Mesothelial cell of epicardium (in vitro differentiated cells): Measurements from ENCODE around the gene GRIK5. TPM values are rescaled to one million over a fixed set of nuclear protein-coding genes. Genes with fewer than 3 reads are reported as not detected.

Source experiments
- DNase-seq, 2 experiments: peaks; one replicate each; pipeline ENCODE4 v3.0.0; 2021; ENCODE audit warnings: low spot score in 2 of 2; ENCODE audit not compliant: unreplicated experiment in 2 of 2
- H3K27ac Mint-ChIP-seq: 2 replicates; pipeline ENCODE4 v1.8.0; 2021; ENCODE audit warnings: mixed read lengths
- H3K27me3 Mint-ChIP-seq: 2 replicates; pipeline ENCODE4 v1.8.0; 2021; ENCODE audit warnings: low read depth, mixed read lengths
- H3K36me3 Mint-ChIP-seq: 2 replicates; pipeline ENCODE4 v1.8.0; 2021; ENCODE audit warnings: mixed read lengths
- H3K4me1 Mint-ChIP-seq: 2 replicates; pipeline ENCODE4 v1.8.0; 2021; ENCODE audit warnings: mixed read lengths
- H3K4me3 Mint-ChIP-seq: 2 replicates; pipeline ENCODE4 v1.8.0; 2021; ENCODE audit warnings: mild to moderate bottlenecking, moderate library complexity, mixed read lengths
- H3K9me3 Mint-ChIP-seq: 2 replicates; pipeline ENCODE4 v1.8.0; 2021; ENCODE audit warnings: mixed read lengths
- CTCF ChIP-seq: fragments of 200-600 bp; sonication (generic); IDR thresholded peaks from one replicate; pipeline ENCODE4 v1.5.0; 2021; ENCODE audit warnings: antibody characterized with exemption; ENCODE audit not compliant: unreplicated experiment
- total RNA-seq: library from RNA; stranded (reverse); gene quantifications from 3 replicates; pipeline ENCODE4 v1.2.1, GENCODE V29; 2021

GRIK5 gene
- total RNA-seq, 1 donor from 2014 or later = 38.3 TPM

GRCh38 chr19:42081584-42082203 lies 11.7 kb upstream of the GRIK5 start:
- H3K27ac Mint-ChIP-seq = no peak overlapping the region
- peaks cover 24% of the 10 kb centered on the region for H3K36me3 Mint-ChIP-seq
- H3K9me3 Mint-ChIP-seq = no peaks in the 10 kb centered on the region
- TF ChIP-seq CTCF = no peak
- peaks cover 17% of the 10 kb centered on the region for H3K4me1 Mint-ChIP-seq
- no peaks in the 10 kb centered on the region for H3K27me3 Mint-ChIP-seq
- DNase-seq = no peak
- H3K4me3 Mint-ChIP-seq = no peak overlapping the region

GRCh38 chr19:42080764-42081375 lies 10.9 kb upstream of the GRIK5 start:
- Mint-ChIP-seq H3K4me1 (peaks cover 22% of the 10 kb centered on the region), H3K36me3 (peaks cover 24% of the 10 kb centered on the region), H3K27ac (no peak overlapping the region), H3K9me3 (no peaks in the 10 kb centered on the region), H3K4me3 (no peak overlapping the region), H3K27me3 (no peaks in the 10 kb centered on the region)
- DNase-seq = no peak
- TF ChIP-seq CTCF = no peak

GRCh38 chr19:42079886-42080763 lies 10.1 kb upstream of the GRIK5 start:
- TF ChIP-seq CTCF = no peak
- Mint-ChIP-seq H3K4me3 (no peak overlapping the region), H3K9me3 (no peaks in the 10 kb centered on the region), H3K4me1 (peaks cover 29% of the 10 kb centered on the region), H3K27ac (no peak overlapping the region), H3K36me3 (peaks cover 21% of the 10 kb centered on the region), H3K27me3 (no peaks in the 10 kb centered on the region)
- no peak for DNase-seq

GRCh38 chr19:42079276-42079669 lies 9.3 kb upstream of the GRIK5 start:
- peaks cover 21% of the 10 kb centered on the region for H3K36me3 Mint-ChIP-seq
- no peak for DNase-seq
- H3K4me3 Mint-ChIP-seq = no peak overlapping the region
- H3K9me3 Mint-ChIP-seq = no peaks in the 10 kb centered on the region
- TF ChIP-seq CTCF = no peak
- peaks cover 33% of the 10 kb centered on the region for H3K4me1 Mint-ChIP-seq
- H3K27me3 Mint-ChIP-seq = no peaks in the 10 kb centered on the region
- H3K27ac Mint-ChIP-seq = no peak overlapping the region

- TF ChIP-seq CTCF = no peak
- H3K4me1 Mint-ChIP-seq = peaks cover 33% of the 10 kb centered on the region
- H3K4me3 Mint-ChIP-seq = peak overlapping the region; percentile 89
Observed at GRCh38 chr19:42078538-42079275, 8.7 kb upstream of the GRIK5 start.

More at GRCh38 chr19:42078538-42079275, 8.7 kb upstream of the GRIK5 start:
- DNase-seq = no peak
- Mint-ChIP-seq H3K36me3 (peaks cover 17% of the 10 kb centered on the region), H3K9me3 (no peaks in the 10 kb centered on the region), H3K27me3 (no peaks in the 10 kb centered on the region), H3K27ac (no peak overlapping the region)
